Vagina (tissue), 2 donors: ENCODE measurements around the gene CHST7.

Source experiments
- POLR2A ChIP-seq, 2 donors: fragments of 450-650 bp; IDR thresholded peaks; one replicate each; pipeline ENCODE4 v1.6.1; 2017; ENCODE audit warnings: antibody characterized with exemption in 2 of 2, mild to moderate bottlenecking in 2 of 2, moderate library complexity in 2 of 2
- TF ChIP-seq, protein P1 (sequence below), 3 experiments: fragments of 450-650 bp in 2 of 3; fragments of 200-600 bp in 1 of 3; sonication (generic) in 1 of 3; IDR thresholded peaks; one replicate each; pipeline ENCODE4 v1.5.1; 2017 to 2019; ENCODE audit warnings: antibody characterized with exemption in 3 of 3, mild to moderate bottlenecking in 2 of 3, moderate library complexity in 2 of 3

DNA sequence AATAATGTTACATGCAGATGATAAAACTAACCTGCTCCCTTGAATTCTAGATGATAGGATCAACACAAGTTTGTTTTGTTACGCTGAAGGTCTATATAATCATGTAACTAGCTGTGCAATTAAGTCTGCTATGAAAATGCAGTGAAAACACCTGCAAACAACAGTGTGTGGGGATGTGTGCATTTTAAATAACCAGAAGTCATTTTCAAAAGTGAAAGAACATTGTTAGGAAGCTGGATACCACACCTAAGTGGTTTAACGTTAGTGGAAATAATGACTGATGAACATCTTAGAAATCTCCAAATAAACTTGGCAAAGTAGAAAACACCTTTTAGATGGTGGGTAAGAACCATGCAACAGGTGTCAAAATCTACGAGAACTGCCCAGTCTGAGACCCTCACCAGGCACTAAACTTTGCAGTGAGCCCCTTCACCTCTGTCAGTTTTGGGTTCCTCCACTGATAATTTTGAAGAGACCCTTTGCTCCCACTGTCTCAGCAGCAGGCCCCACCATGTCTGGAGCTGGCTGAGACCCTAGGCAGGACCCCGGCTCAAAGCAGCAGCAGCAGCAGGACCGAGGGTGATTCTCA is 36.6 kb downstream of the CHST7 start:
- TF ChIP-seq POLR2A (IDR thresholded peaks at IDR 0.05), result no peak
- TF ChIP-seq, protein P1, sequence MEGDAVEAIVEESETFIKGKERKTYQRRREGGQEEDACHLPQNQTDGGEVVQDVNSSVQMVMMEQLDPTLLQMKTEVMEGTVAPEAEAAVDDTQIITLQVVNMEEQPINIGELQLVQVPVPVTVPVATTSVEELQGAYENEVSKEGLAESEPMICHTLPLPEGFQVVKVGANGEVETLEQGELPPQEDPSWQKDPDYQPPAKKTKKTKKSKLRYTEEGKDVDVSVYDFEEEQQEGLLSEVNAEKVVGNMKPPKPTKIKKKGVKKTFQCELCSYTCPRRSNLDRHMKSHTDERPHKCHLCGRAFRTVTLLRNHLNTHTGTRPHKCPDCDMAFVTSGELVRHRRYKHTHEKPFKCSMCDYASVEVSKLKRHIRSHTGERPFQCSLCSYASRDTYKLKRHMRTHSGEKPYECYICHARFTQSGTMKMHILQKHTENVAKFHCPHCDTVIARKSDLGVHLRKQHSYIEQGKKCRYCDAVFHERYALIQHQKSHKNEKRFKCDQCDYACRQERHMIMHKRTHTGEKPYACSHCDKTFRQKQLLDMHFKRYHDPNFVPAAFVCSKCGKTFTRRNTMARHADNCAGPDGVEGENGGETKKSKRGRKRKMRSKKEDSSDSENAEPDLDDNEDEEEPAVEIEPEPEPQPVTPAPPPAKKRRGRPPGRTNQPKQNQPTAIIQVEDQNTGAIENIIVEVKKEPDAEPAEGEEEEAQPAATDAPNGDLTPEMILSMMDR (IDR thresholded peaks at IDR 0.05), result no peak
